Endothelial cell of umbilical vein (primary cell): ENCODE measurements around the gene ZNF786. TPM values are rescaled to one million over a fixed set of nuclear protein-coding genes. Genes with fewer than 3 reads are reported as not detected.

Source experiments
- BruUV-seq: library from RNA; stranded (reverse); fragments of 400-500 nt; replicated peaks from 2 replicates; lab custom pipeline; 2021; lab: Mats Ljungman, UMichigan
- CTCF ChIA-PET: fragments of 300-600, 350-600 bp; sonication (Branson Sonifier 250); formaldehyde crosslinking; loops from one replicate; lab custom pipeline; 2021; ENCODE audit warnings: antibody characterized with exemption, inconsistent platforms; lab: Charles Lee
- POLR2A ChIA-PET: fragments of 300-600, 350-600 bp; sonication (Branson Sonifier 250); formaldehyde crosslinking; loops from one replicate; lab custom pipeline; 2021; ENCODE audit warnings: antibody characterized with exemption, inconsistent platforms; lab: Charles Lee
- DNase-seq: peaks from one replicate; pipeline ENCODE4 v3.0.0-alpha.2; 2011; ENCODE audit warnings: low read depth, low spot score
- FAIRE-seq: peaks from 2 replicates; lab custom pipeline; 2011; peaks lifted over from hg19 to GRCh38; lab: Jason Lieb, UNC
- H2AFZ ChIP-seq: 2 replicates; pipeline ENCODE4 v1.6.0; 2012; ENCODE audit warnings: low read depth, low read length, control low read depth, inconsistent platforms
- H3K27ac ChIP-seq: 2 replicates; pipeline ENCODE4 v1.5.1; 2011; ENCODE audit warnings: low read depth, mild to moderate bottlenecking, control low read depth, low read length, moderate library complexity; ENCODE audit not compliant: insufficient read depth
- H3K27me3 ChIP-seq, 2 experiments: 2 replicates each; pipeline versions ENCODE4 v1.6.0 to v1.6.1; 2011; ENCODE audit warnings: low read length in 2 of 2, mixed read lengths in 1 of 2; ENCODE audit not compliant: control insufficient read depth in 2 of 2, insufficient read depth in 2 of 2
- H3K36me3 ChIP-seq, 2 experiments: 2 replicates in 1 of 2; 3 replicates in 1 of 2; pipeline ENCODE4 v1.5.1; 2011; ENCODE audit warnings: low read length in 2 of 2, mild to moderate bottlenecking in 1 of 2, moderate library complexity in 1 of 2; ENCODE audit not compliant: control insufficient read depth in 2 of 2, insufficient read depth in 2 of 2; ENCODE audit errors: extremely low read depth in 1 of 2
- H3K4me1 ChIP-seq: 3 replicates; pipeline ENCODE4 v1.5.1; 2011; ENCODE audit warnings: mild to moderate bottlenecking, low read length; ENCODE audit not compliant: control insufficient read depth, insufficient read depth; ENCODE audit errors: extremely low read depth
- H3K4me2 ChIP-seq: 2 replicates; pipeline ENCODE4 v1.6.1; 2011; ENCODE audit warnings: low read length, control low read depth, mixed read lengths; ENCODE audit not compliant: insufficient read depth
- H3K4me3 ChIP-seq, 3 experiments: fragments of 200-600 bp in 1 of 3; sonication (generic), shearing (Covaris generic) in 1 of 3; replicated peaks in 1 of 3; 2 replicates each; pipeline ENCODE4 v1.5.1; 2011 to 2016; ENCODE audit warnings: control low read depth in 3 of 3, low read length in 3 of 3, mild to moderate bottlenecking in 2 of 3, inconsistent platforms in 1 of 3, low read depth in 1 of 3, moderate library complexity in 1 of 3; ENCODE audit not compliant: insufficient read depth in 1 of 3
- H3K79me2 ChIP-seq: 2 replicates; pipeline ENCODE4 v1.6.0; 2012; ENCODE audit warnings: low read length, inconsistent platforms; ENCODE audit not compliant: control insufficient read depth, insufficient read depth
- H3K9ac ChIP-seq: replicated peaks from 2 replicates; pipeline ENCODE3; 2011; ENCODE audit warnings: low read length, control low read depth; ENCODE audit not compliant: insufficient read depth; ENCODE audit errors: extremely low read depth
- H3K9me1 ChIP-seq: replicated peaks from 3 replicates; pipeline ENCODE4 v1.6.0; 2011; ENCODE audit warnings: mild to moderate bottlenecking, low read length; ENCODE audit not compliant: control insufficient read depth, insufficient read depth; ENCODE audit errors: extremely low read depth
- H3K9me3 ChIP-seq: replicated peaks from 2 replicates; pipeline ENCODE4 v1.5.1; 2012; ENCODE audit warnings: low read length, inconsistent platforms; ENCODE audit not compliant: control insufficient read depth, insufficient read depth
- H4K20me1 ChIP-seq: replicated peaks from 2 replicates; pipeline ENCODE3; 2011; ENCODE audit warnings: mild to moderate bottlenecking, low read length; ENCODE audit not compliant: control insufficient read depth, insufficient read depth; ENCODE audit errors: extremely low read depth
- CTCF ChIP-seq, 2 donors: IDR thresholded peaks; 1 replicate in 1 of 2; 2 replicates in 1 of 2; pipeline ENCODE4 v1.5.1; 2011; ENCODE audit warnings: low read length in 2 of 2, mild to moderate bottlenecking in 2 of 2, moderate library complexity in 2 of 2, control low read depth in 1 of 2, inconsistent platforms in 1 of 2, low read depth in 1 of 2; ENCODE audit not compliant: insufficient read depth in 1 of 2; ENCODE audit errors: extremely low read depth in 1 of 2
- EZH2 ChIP-seq: IDR thresholded peaks from 2 replicates; pipeline ENCODE4 v1.6.1; 2012; ENCODE audit warnings: borderline replicate concordance, low read depth, mild to moderate bottlenecking, moderate library complexity, low read length, inconsistent platforms; ENCODE audit not compliant: severe bottlenecking
- FOS ChIP-seq: IDR thresholded peaks from 2 replicates; pipeline ENCODE4 v1.6.1; 2011; ENCODE audit warnings: mild to moderate bottlenecking, low read length, moderate library complexity, borderline replicate concordance; ENCODE audit not compliant: insufficient read depth
- GATA2 ChIP-seq: IDR thresholded peaks from 2 replicates; pipeline ENCODE4 v1.7.0; 2011; ENCODE audit warnings: low read depth, mild to moderate bottlenecking, moderate library complexity, mixed read lengths, low read length; ENCODE audit not compliant: insufficient read length, insufficient read depth
- JUN ChIP-seq: IDR thresholded peaks from 2 replicates; pipeline ENCODE4 v1.6.1; 2011; ENCODE audit warnings: borderline replicate concordance, low read depth; ENCODE audit not compliant: insufficient read length, insufficient read depth
- MAX ChIP-seq: IDR thresholded peaks from 2 replicates; pipeline ENCODE4 v1.6.1; 2011; ENCODE audit not compliant: insufficient read depth, insufficient read length
- MYC ChIP-seq: IDR thresholded peaks from one replicate; pipeline ENCODE4 v1.6.1; 2011; ENCODE audit warnings: mild to moderate bottlenecking, low read depth, low read length
- POLR2A ChIP-seq: IDR thresholded peaks from 2 replicates; pipeline ENCODE4 v1.6.1; 2012; ENCODE audit warnings: low read depth, mild to moderate bottlenecking, control low read depth, low read length
- POLR2AphosphoS5 ChIP-seq: IDR thresholded peaks from 2 replicates; pipeline ENCODE4 v1.6.1; 2012; ENCODE audit warnings: low read depth, mild to moderate bottlenecking, control low read depth, low read length, moderate library complexity; ENCODE audit not compliant: insufficient read depth
- dilution Hi-C: fragments of 300-500 bp; cut with MboI; formaldehyde crosslinking; loops from one replicate; pipeline ENCODE4 v1.15.0; 2019; ENCODE audit warnings: low sequenced_read_pairs; ENCODE audit not compliant: extremely low pct_ligation_motif_present
- intact Hi-C: fragments of 100-400 bp; cut with micrococcal nuclease; formaldehyde crosslinking; loops from one replicate; pipeline ENCODE4 v1.10.0; 2022
- polyA plus RNA-seq, 4 experiments: library from polyadenylated mRNA; depleted of rRNA in 3 of 4; stranded (reverse) in 3 of 4; unstranded in 1 of 4; fragments of >200 nt; gene quantifications; 2 replicates each; pipeline versions ENCODE4 v1.2.1 to v1.2.3, GENCODE V29; 2011 to 2012; ENCODE audit warnings: missing spikeins in 1 of 4
- total RNA-seq: library from RNA; stranded (reverse); gene quantifications from 2 replicates; pipeline ENCODE4 v1.2.3, GENCODE V29; 2021

Gene ZNF786
- total and polyA plus RNA-seq, 2 donors (not counting 3 experiments of a cell fraction or from before 2014, with no cell fraction given), result 2.8 to 5.9 TPM

- TF ChIP-seq POLR2AphosphoS5 (no peak), MAX (no peak), JUN (no peak), MYC (no peak), FOS (no peak), GATA2 (no peak), CTCF (IDR thresholded peaks at IDR 0.05; ENCODE audit: extremely low read depth in 1 of 2, insufficient read depth in 1 of 2, low read depth in 1 of 2, low read length in 2 of 2) (no peak), POLR2A (no peak), EZH2 (no peak)
- Histone ChIP-seq H3K9me1 (no peaks in the 10 kb centered on the region), H3K27me3 (no peaks in the 10 kb centered on the region), H3K27ac (no peak overlapping the region), H3K4me3 (no peak overlapping the region), H3K9ac (no peak overlapping the region), H3K79me2 (no peaks in the 10 kb centered on the region), H3K9me3 (no peaks in the 10 kb centered on the region), H2AFZ (no peak overlapping the region), H3K4me2 (no peak overlapping the region), H4K20me1 (no peaks in the 10 kb centered on the region), H3K4me1 (no peaks in the 10 kb centered on the region), H3K36me3 (no peaks in the 10 kb centered on the region)
- dilution Hi-C loops, result no loop called here
- intact Hi-C loops, result no loop called here
- POLR2A ChIA-PET, result no interaction called here
- no TSS peak for BruUV-seq
- CTCF ChIA-PET, result no interaction called here
- DNase-seq, result no peak
- FAIRE-seq, result no peak
These were observed 12.1 kb upstream of the ZNF786 start for GRCh38 chr7:149102666-149103065.
